ENCODE results near the gene KCNJ6.

GRCh38 chr21:37574316-37574715 is 341.9 kb downstream of the KCNJ6 start:
- TF ChIP-seq POLR2A (IDR thresholded peaks at IDR 0.05; ENCODE audit: low read depth, low read length) = no peak
- TF ChIP-seq TAF1 (IDR thresholded peaks at IDR 0.05; ENCODE audit: low read depth, low read length) = no peak

Data from GM12891 (cell line).